Natural killer cell (primary cell): ENCODE measurements around the gene PTCD2. TPM values are rescaled to one million over a fixed set of nuclear protein-coding genes. Genes with fewer than 3 reads are reported as not detected.
"Not testable (repeated sequence)": the region's sequence is repeated elsewhere in the genome, so short reads cannot be mapped to it uniquely, and the experiment has no call there.

ENCODE experiments used
- ATAC-seq, 3 donors: fragments of 150-1000 bp in 2 of 3; fragments of 200-7000 bp in 1 of 3; cut with Tn5 transposase; 1 replicate in 1 of 3; 2 replicates in 2 of 3; pipeline ENCODE4 v1.10.0; 2021; ENCODE audit warnings: mild to moderate bottlenecking in 2 of 3, moderate library complexity in 2 of 3
- DNase-seq, 2 donors: peaks; one replicate each; pipeline versions ENCODE4 v3.0.0 to v3.0.0-alpha.2; 2013 to 2021; ENCODE audit warnings: mixed read lengths in 1 of 2
- H3K27ac ChIP-seq: one replicate; pipeline ENCODE4 v1.5.1; 2013; ENCODE audit warnings: mild to moderate bottlenecking, low read length
- H3K27me3 ChIP-seq: one replicate; pipeline ENCODE4 v1.6.1; 2013; ENCODE audit warnings: low read length; ENCODE audit not compliant: control insufficient read depth, insufficient read depth
- H3K36me3 ChIP-seq: one replicate; pipeline ENCODE4 v1.6.1; 2013; ENCODE audit warnings: low read length; ENCODE audit not compliant: control insufficient read depth, insufficient read depth
- H3K4me1 ChIP-seq: one replicate; pipeline ENCODE4 v1.6.1; 2013; ENCODE audit warnings: low read length; ENCODE audit not compliant: control insufficient read depth, insufficient read depth
- H3K4me3 ChIP-seq: one replicate; pipeline ENCODE4 v1.5.1; 2013; ENCODE audit warnings: low read length
- H3K9me3 ChIP-seq: one replicate; pipeline ENCODE4 v1.6.1; 2013; ENCODE audit warnings: low read length; ENCODE audit not compliant: control insufficient read depth, insufficient read depth
- H3K27ac Mint-ChIP-seq, 2 donors: one replicate each; pipeline ENCODE4 v1.8.0; 2022; ENCODE audit warnings: mild to moderate bottlenecking in 2 of 2, mixed read lengths in 2 of 2, moderate library complexity in 1 of 2
- H3K27me3 Mint-ChIP-seq, 2 donors: one replicate each; pipeline ENCODE4 v1.8.0; 2022; ENCODE audit warnings: low read depth in 2 of 2, mixed read lengths in 2 of 2
- H3K36me3 Mint-ChIP-seq: one replicate; pipeline ENCODE4 v1.8.0; 2022; ENCODE audit warnings: mixed read lengths
- H3K4me1 Mint-ChIP-seq, 2 donors: one replicate each; pipeline ENCODE4 v1.8.0; 2022; ENCODE audit warnings: mixed read lengths in 2 of 2
- H3K4me3 Mint-ChIP-seq: one replicate; pipeline ENCODE4 v1.8.0; 2022; ENCODE audit warnings: mild to moderate bottlenecking, moderate library complexity, mixed read lengths
- H3K9me3 Mint-ChIP-seq, 2 donors: one replicate each; pipeline ENCODE4 v1.8.0; 2022; ENCODE audit warnings: mixed read lengths in 2 of 2
- WGBS: methylation state at CpG from one replicate; pipeline ENCODE4 v1.1.7; 2013; ENCODE audit warnings: missing lambda C conversion rate; ENCODE audit not compliant: insufficient coverage; 5-methylcytosine and 5-hydroxymethylcytosine counted together
- intact Hi-C: fragments of 100-400 bp; cut with micrococcal nuclease; formaldehyde crosslinking; loops from one replicate; pipeline ENCODE4 v1.14.2; 2022
- total RNA-seq, 4 donors: library from RNA; stranded (reverse); fragments of 120-200 nt in 1 of 4; gene quantifications; one replicate each; pipeline versions ENCODE4 v1.2.3 to v1.2.4, GENCODE V29; 2013 to 2022
- TF ChIP-seq, protein P1 (sequence below): fragments of 200-600 bp; IDR thresholded peaks from one replicate; pipeline ENCODE4 v1.8.0; 2022; ENCODE audit warnings: antibody characterized with exemption

PTCD2 gene
- total RNA-seq, 3 donors from 2014 or later (not counting 1 experiment from before 2014, with no cell fraction given): 4.9 to 5.9 (median 5.0) TPM

DNA sequence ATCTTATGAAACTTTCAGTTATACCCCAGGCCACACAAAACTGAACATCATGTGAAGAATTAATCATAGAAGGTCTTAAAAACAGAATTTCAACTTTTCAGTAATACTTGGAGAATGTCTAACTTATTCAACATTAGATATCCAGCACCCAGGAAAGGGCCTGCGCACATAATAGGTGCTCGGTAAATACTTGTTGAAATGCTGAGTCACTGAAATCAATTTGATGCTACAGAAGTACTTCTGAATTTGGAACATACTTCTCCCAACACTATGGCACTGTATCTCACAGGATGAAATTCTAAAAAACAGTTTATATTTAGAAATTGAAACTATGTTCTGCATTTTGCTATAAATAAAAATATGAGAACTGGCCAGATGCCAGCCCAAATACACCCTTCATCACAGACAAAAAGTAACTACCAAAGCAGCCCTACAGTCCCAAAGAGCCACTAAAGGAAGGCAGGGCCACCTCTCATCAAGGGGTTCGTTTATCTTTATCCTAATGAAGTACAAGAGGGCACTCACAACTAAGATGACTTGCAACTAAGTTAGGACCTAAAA is 26.6 kb upstream of the PTCD2 start:
- Histone ChIP-seq H3K36me3 (peaks cover 31% of the 10 kb centered on the region), H3K4me3 (no peak overlapping the region), H3K27ac (no peak overlapping the region), H3K4me1 (no peaks in the 10 kb centered on the region), H3K27me3 (no peaks in the 10 kb centered on the region), H3K9me3 (no peaks in the 10 kb centered on the region)
- intact Hi-C loops: no loop called here
- H3K9me3 Mint-ChIP-seq: no peaks in the 10 kb centered on the region
- DNase-seq (no peak), ATAC-seq (no peak)
- H3K4me3 Mint-ChIP-seq: no peak overlapping the region
- H3K27me3 Mint-ChIP-seq: no peaks in the 10 kb centered on the region
- WGBS: 71% methylated on average over 3 of the region's 3 CpGs
- TF ChIP-seq, protein P1, sequence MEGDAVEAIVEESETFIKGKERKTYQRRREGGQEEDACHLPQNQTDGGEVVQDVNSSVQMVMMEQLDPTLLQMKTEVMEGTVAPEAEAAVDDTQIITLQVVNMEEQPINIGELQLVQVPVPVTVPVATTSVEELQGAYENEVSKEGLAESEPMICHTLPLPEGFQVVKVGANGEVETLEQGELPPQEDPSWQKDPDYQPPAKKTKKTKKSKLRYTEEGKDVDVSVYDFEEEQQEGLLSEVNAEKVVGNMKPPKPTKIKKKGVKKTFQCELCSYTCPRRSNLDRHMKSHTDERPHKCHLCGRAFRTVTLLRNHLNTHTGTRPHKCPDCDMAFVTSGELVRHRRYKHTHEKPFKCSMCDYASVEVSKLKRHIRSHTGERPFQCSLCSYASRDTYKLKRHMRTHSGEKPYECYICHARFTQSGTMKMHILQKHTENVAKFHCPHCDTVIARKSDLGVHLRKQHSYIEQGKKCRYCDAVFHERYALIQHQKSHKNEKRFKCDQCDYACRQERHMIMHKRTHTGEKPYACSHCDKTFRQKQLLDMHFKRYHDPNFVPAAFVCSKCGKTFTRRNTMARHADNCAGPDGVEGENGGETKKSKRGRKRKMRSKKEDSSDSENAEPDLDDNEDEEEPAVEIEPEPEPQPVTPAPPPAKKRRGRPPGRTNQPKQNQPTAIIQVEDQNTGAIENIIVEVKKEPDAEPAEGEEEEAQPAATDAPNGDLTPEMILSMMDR: no peak
- H3K36me3 Mint-ChIP-seq: peaks cover 7% of the 10 kb centered on the region
- peaks cover 12 to 18% of the 10 kb centered on the region in 2 donors for H3K4me1 Mint-ChIP-seq
- H3K27ac Mint-ChIP-seq: no peak overlapping the region

DNA sequence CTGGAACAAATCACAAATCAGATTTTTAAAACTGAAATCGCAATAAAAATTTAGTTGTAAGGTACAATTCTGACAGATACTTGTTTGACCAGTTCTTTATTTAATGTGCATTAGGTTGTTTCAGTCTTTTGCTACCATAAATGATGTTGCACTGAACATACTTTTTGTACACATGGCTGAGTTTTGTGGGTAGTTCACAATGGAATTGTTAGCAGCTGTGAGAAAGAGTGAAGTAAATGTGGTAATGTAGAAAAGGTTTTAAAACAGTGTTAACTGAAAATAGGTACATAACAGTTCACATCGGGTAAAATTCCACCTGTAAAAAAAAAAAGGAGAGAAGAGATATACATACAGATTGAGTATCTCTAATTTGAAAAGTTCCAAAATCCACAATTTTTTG is 25.7 kb upstream of the PTCD2 start:
- Mint-ChIP-seq H3K4me1 (peaks cover 19 to 27% of the 10 kb centered on the region in 2 donors), H3K4me3 (no peak overlapping the region), H3K36me3 (peaks cover 7% of the 10 kb centered on the region), H3K27ac (no peak overlapping the region), H3K27me3 (no peaks in the 10 kb centered on the region), H3K9me3 (no peaks in the 10 kb centered on the region)
- WGBS: 83% methylated on average over 1 of the region's 2 CpGs
- DNase-seq: no peak
- Histone ChIP-seq H3K36me3 (peaks cover 31% of the 10 kb centered on the region), H3K4me1 (no peaks in the 10 kb centered on the region), H3K27me3 (no peaks in the 10 kb centered on the region), H3K9me3 (no peaks in the 10 kb centered on the region), H3K27ac (no peak overlapping the region), H3K4me3 (no peak overlapping the region)
- no peak for ATAC-seq
- TF ChIP-seq, protein P1: no peak
- intact Hi-C loops: no loop called here

GRCh38 chr5:72295539-72295938 is 24.6 kb upstream of the PTCD2 start:
- intact Hi-C loops: no loop called here
- Histone ChIP-seq H3K4me3 (no peak overlapping the region), H3K9me3 (no peaks in the 10 kb centered on the region), H3K27me3 (no peaks in the 10 kb centered on the region), H3K27ac (no peak overlapping the region), H3K4me1 (no peaks in the 10 kb centered on the region), H3K36me3 (peaks cover 24% of the 10 kb centered on the region)
- WGBS: 91% methylated on average over 3 of the region's 4 CpGs
- Mint-ChIP-seq H3K27ac (no peak overlapping the region), H3K4me1 (peaks cover 29 to 38% of the 10 kb centered on the region in 2 donors), H3K36me3 (peaks cover 7% of the 10 kb centered on the region), H3K27me3 (no peaks in the 10 kb centered on the region), H3K4me3 (no peak overlapping the region), H3K9me3 (no peaks in the 10 kb centered on the region)
- DNase-seq: no peak
- no peak for ATAC-seq
- TF ChIP-seq, protein P1: no peak

DNA sequence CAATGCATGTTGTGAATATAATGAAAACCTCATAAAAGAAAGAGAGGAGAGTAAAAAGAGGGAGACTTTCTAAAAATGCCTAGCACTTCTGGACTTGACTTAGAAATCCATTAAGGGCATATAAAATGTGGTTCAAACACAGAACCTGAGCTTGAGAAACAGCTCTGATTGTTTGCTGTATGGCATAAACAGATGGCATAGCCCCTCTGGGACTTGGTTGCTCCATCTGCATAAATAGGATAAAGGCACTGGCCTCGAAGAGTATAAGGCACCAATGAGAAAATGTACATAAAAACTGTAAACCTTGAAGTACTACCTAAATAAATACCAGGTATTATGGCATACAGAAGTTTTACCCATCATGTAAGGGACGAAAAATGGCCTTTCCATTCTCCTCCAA is 23.9 kb upstream of the PTCD2 start:
- ATAC-seq (no peak), DNase-seq (no peak)
- 95% methylated on average over 2 of the region's 2 CpGs for WGBS
- TF ChIP-seq, protein P1: no peak
- intact Hi-C loops: no loop called here
- no peak overlapping the region for H3K27ac ChIP-seq
- no peaks in the 10 kb centered on the region for H3K4me1 ChIP-seq
- no peak overlapping the region for H3K4me3 ChIP-seq
- no peak overlapping the region for H3K27ac Mint-ChIP-seq
- peaks cover 24% of the 10 kb centered on the region for H3K36me3 ChIP-seq
- no peak overlapping the region for H3K4me3 Mint-ChIP-seq
- H3K9me3 ChIP-seq: no peaks in the 10 kb centered on the region
- peaks cover 7% of the 10 kb centered on the region for H3K36me3 Mint-ChIP-seq
- H3K9me3 Mint-ChIP-seq: no peaks in the 10 kb centered on the region
- peaks cover 32 to 42% of the 10 kb centered on the region in 2 donors for H3K4me1 Mint-ChIP-seq
- no peaks in the 10 kb centered on the region for H3K27me3 Mint-ChIP-seq
- no peaks in the 10 kb centered on the region for H3K27me3 ChIP-seq

- H3K4me1 Mint-ChIP-seq: peaks cover 32 to 42% of the 10 kb centered on the region in 2 donors
- intact Hi-C loops, H3K4me3 ChIP-seq, H3K9me3 ChIP-seq, H3K27me3 Mint-ChIP-seq, H3K36me3 Mint-ChIP-seq, H3K9me3 Mint-ChIP-seq, ATAC-seq, DNase-seq, H3K4me1 ChIP-seq, H3K27ac ChIP-seq, H3K27me3 ChIP-seq: not testable (repeated sequence)
- H3K27ac Mint-ChIP-seq: peak overlapping the region; percentile 9 to 37
- H3K4me3 Mint-ChIP-seq: peak overlapping the region; percentile 45
- H3K36me3 ChIP-seq: peaks cover 19% of the 10 kb centered on the region
- 86% methylated on average over 1 of the region's 3 CpGs for WGBS
These were observed 22.0 kb upstream of the PTCD2 start for GRCh38 chr5:72298136-72298535.
